Small intestine (tissue), 7 donors: ENCODE results near the gene SDCBP2. TPM values are rescaled to one million over a fixed set of nuclear protein-coding genes. Genes with fewer than 3 reads are reported as not detected.

ENCODE experiments used
- DNase-seq, 2 donors: peaks; one replicate each; pipeline versions ENCODE4 v3.0.0 to v3.0.0-alpha.2; 2013
- FAIRE-seq: peaks from 2 replicates; lab custom pipeline; 2012; peaks lifted over from hg19 to GRCh38; lab: Jason Lieb, UNC
- H3K27ac ChIP-seq, 3 donors: one replicate each; pipeline ENCODE4 v1.5.1; 2013; ENCODE audit warnings: low read length in 2 of 3, mild to moderate bottlenecking in 2 of 3, control low read depth in 1 of 3, inconsistent platforms in 1 of 3, low read depth in 1 of 3, moderate library complexity in 1 of 3
- H3K27me3 ChIP-seq, 3 donors: one replicate each; pipeline ENCODE4 v1.6.1; 2013; ENCODE audit warnings: low read length in 3 of 3, inconsistent platforms in 1 of 3; ENCODE audit not compliant: control insufficient read depth in 3 of 3, insufficient read depth in 3 of 3
- H3K36me3 ChIP-seq, 3 donors: one replicate each; pipeline ENCODE4 v1.6.1; 2013; ENCODE audit warnings: low read length in 3 of 3, inconsistent platforms in 1 of 3, low read depth in 1 of 3, mild to moderate bottlenecking in 1 of 3, moderate library complexity in 1 of 3; ENCODE audit not compliant: control insufficient read depth in 3 of 3, insufficient read depth in 2 of 3
- H3K4me1 ChIP-seq, 3 donors: one replicate each; pipeline ENCODE4 v1.6.1; 2013; ENCODE audit warnings: low read length in 2 of 3, inconsistent platforms in 1 of 3, low read depth in 1 of 3, mild to moderate bottlenecking in 1 of 3, moderate library complexity in 1 of 3; ENCODE audit not compliant: control insufficient read depth in 3 of 3, insufficient read depth in 2 of 3
- H3K4me3 ChIP-seq, 3 donors: one replicate each; pipeline ENCODE4 v1.5.1; 2013; ENCODE audit warnings: low read length in 3 of 3, control low read depth in 1 of 3, inconsistent platforms in 1 of 3, low read depth in 1 of 3, mild to moderate bottlenecking in 1 of 3, moderate library complexity in 1 of 3
- H3K9me3 ChIP-seq, 2 donors: one replicate each; pipeline ENCODE4 v1.6.1; 2013; ENCODE audit warnings: low read depth in 1 of 2, low read length in 1 of 2; ENCODE audit not compliant: control insufficient read depth in 2 of 2, insufficient read depth in 1 of 2
- WGBS, 3 donors: extraction: QIAGEN DNeasy Blood & Tissue Kit; methylation state at CpG; one replicate each; pipeline ENCODE4 v1.1.7; 2013; 5-methylcytosine and 5-hydroxymethylcytosine counted together
- polyA plus RNA-seq, 4 donors: library from polyadenylated mRNA; stranded (reverse) in 3 of 4; unstranded in 1 of 4; fragments of 200-250 nt in 3 of 4; fragments of 120-200 nt in 1 of 4; gene quantifications; one replicate each; pipeline versions ENCODE4 v1.2.1 to v1.2.3, GENCODE V29; 2013
- donor health status: healthy with polysubstance abuse.
- donor health status: control.
- donor health status: control.
- donor health status: Bipolar disorder and iron deficiency.
- donor health status: healthy.

The SDCBP2 gene
- polyA plus RNA-seq, 4 donors: 94.4 to 724 (median 292) TPM

- no peak overlapping the region for H3K4me3 ChIP-seq
- H3K4me1 ChIP-seq: peaks cover 0 to 5% (median 0%) of the 10 kb centered on the region in 3 donors
- DNase-seq (no peak), FAIRE-seq (no peak)
- WGBS, 3 donors: 90 to 96% (median 90%) methylated on average over 9 of the region's 9 CpGs
- no peak overlapping the region for H3K27ac ChIP-seq
- no peaks in the 10 kb centered on the region for H3K27me3 ChIP-seq
- no peaks in the 10 kb centered on the region for H3K9me3 ChIP-seq
- H3K36me3 ChIP-seq: peaks cover 0 to 58% (median 15%) of the 10 kb centered on the region in 3 donors
Measured at GRCh38 chr20:1308702-1309095, 20.2 kb downstream of the SDCBP2 start.

GRCh38 chr20:1308067-1308701 lies 20.8 kb downstream of the SDCBP2 start:
- H3K9me3 ChIP-seq: no peaks in the 10 kb centered on the region
- 78 to 86% (median 86%) methylated on average over 13 of the region's 13 CpGs for WGBS, 3 donors
- peaks cover 0 to 1% (median 0%) of the 10 kb centered on the region in 3 donors for H3K4me1 ChIP-seq
- FAIRE-seq (no peak), DNase-seq (no peak)
- H3K4me3 ChIP-seq: no peak overlapping the region
- no peaks in the 10 kb centered on the region for H3K27me3 ChIP-seq
- peaks cover 0 to 55% (median 15%) of the 10 kb centered on the region in 3 donors for H3K36me3 ChIP-seq
- H3K27ac ChIP-seq: no peak overlapping the region

- peaks cover 0 to 49% (median 11%) of the 10 kb centered on the region in 3 donors for H3K36me3 ChIP-seq
- no peak for FAIRE-seq
- no peak for DNase-seq
- H3K4me1 ChIP-seq: no peaks in the 10 kb centered on the region
- no peak overlapping the region for H3K27ac ChIP-seq
- no peaks in the 10 kb centered on the region for H3K27me3 ChIP-seq
- no peaks in the 10 kb centered on the region for H3K9me3 ChIP-seq
- WGBS, 3 donors: 88 to 90% (median 89%) methylated on average over 13 of the region's 13 CpGs
- H3K4me3 ChIP-seq: no peak overlapping the region
Measured at GRCh38 chr20:1307571-1307971, 21.4 kb downstream of the SDCBP2 start.

GRCh38 chr20:1307171-1307570 lies 21.8 kb downstream of the SDCBP2 start:
- H3K36me3 ChIP-seq: peaks cover 0 to 45% (median 11%) of the 10 kb centered on the region in 3 donors
- no peaks in the 10 kb centered on the region for H3K9me3 ChIP-seq
- no peak overlapping the region for H3K4me3 ChIP-seq
- DNase-seq (no peak), FAIRE-seq (no peak)
- H3K27me3 ChIP-seq: no peaks in the 10 kb centered on the region
- H3K4me1 ChIP-seq: no peaks in the 10 kb centered on the region
- WGBS, 3 donors: 82 to 90% (median 89%) methylated on average over 10 of the region's 10 CpGs
- H3K27ac ChIP-seq: no peak overlapping the region

- H3K27ac ChIP-seq: no peak overlapping the region
- H3K9me3 ChIP-seq: no peaks in the 10 kb centered on the region
- H3K36me3 ChIP-seq: peaks cover 0 to 41% (median 11%) of the 10 kb centered on the region in 3 donors
- no peaks in the 10 kb centered on the region for H3K27me3 ChIP-seq
- H3K4me3 ChIP-seq: no peak overlapping the region
- FAIRE-seq (no peak), DNase-seq (no peak)
- no peaks in the 10 kb centered on the region for H3K4me1 ChIP-seq
- 82 to 88% (median 85%) methylated on average over 14 of the region's 14 CpGs for WGBS, 3 donors
Measured at GRCh38 chr20:1306316-1307135, 22.4 kb downstream of the SDCBP2 start.

GRCh38 chr20:1305712-1306111 lies 23.2 kb downstream of the SDCBP2 start:
- FAIRE-seq: no peak
- H3K36me3 ChIP-seq: peaks cover 0 to 34% (median 8%) of the 10 kb centered on the region in 3 donors

GRCh38 chr20:1304710-1305515 lies 24.0 kb downstream of the SDCBP2 start:
- no peak for FAIRE-seq
- Histone ChIP-seq H3K4me3 (no peak overlapping the region), H3K27me3 (no peaks in the 10 kb centered on the region), H3K4me1 (peaks cover 0 to 4% (median 0%) of the 10 kb centered on the region in 3 donors), H3K36me3 (peaks cover 0 to 26% (median 4%) of the 10 kb centered on the region in 3 donors), H3K9me3 (no peaks in the 10 kb centered on the region), H3K27ac (no peak overlapping the region)
- 88 to 92% (median 92%) methylated on average over 30 to 31 of the region's 31 CpGs for WGBS, 3 donors
- DNase-seq: no peak

More at GRCh38 chr20:1305712-1306111, 23.2 kb downstream of the SDCBP2 start:
- Histone ChIP-seq H3K27me3 (no peaks in the 10 kb centered on the region), H3K27ac (no peak overlapping the region), H3K4me3 (no peak overlapping the region), H3K9me3 (no peaks in the 10 kb centered on the region), H3K4me1 (peaks cover 0 to 2% (median 0%) of the 10 kb centered on the region in 3 donors)
- DNase-seq: no peak
- WGBS, 3 donors: 86 to 93% (median 92%) methylated on average over 22 to 24 of the region's 24 CpGs
